GM12891 (cell line): ENCODE results near the gene MBD3.

Experiments
- DNase-seq: peaks from one replicate; pipeline ENCODE4 v3.0.0; 2011; ENCODE audit warnings: low spot score; ENCODE audit not compliant: insufficient read length
- FAIRE-seq: peaks from 2 replicates; lab custom pipeline; 2011; peaks lifted over from hg19 to GRCh38; lab: Jason Lieb, UNC
- PAX5 ChIP-seq: IDR thresholded peaks from 2 replicates; pipeline ENCODE4 v1.6.1; 2011; ENCODE audit warnings: low read length, moderate library complexity, mild to moderate bottlenecking; ENCODE audit not compliant: insufficient read depth, severe bottlenecking
- POLR2A ChIP-seq: IDR thresholded peaks from 2 replicates; pipeline ENCODE4 v1.6.1; 2011; ENCODE audit warnings: low read depth, low read length, control low read depth
- POLR2AphosphoS5 ChIP-seq: IDR thresholded peaks from 2 replicates; pipeline ENCODE4 v1.6.1; 2011; ENCODE audit warnings: low read depth, low read length, control low read depth
- POU2F2 ChIP-seq: IDR thresholded peaks from 2 replicates; pipeline ENCODE4 v1.6.1; 2011; ENCODE audit warnings: low read depth, mild to moderate bottlenecking, control low read depth, low read length, moderate library complexity
- SPI1 ChIP-seq: IDR thresholded peaks from 2 replicates; pipeline ENCODE4 v1.6.1; 2011; ENCODE audit warnings: low read depth, low read length, control low read depth
- TAF1 ChIP-seq: IDR thresholded peaks from 2 replicates; pipeline ENCODE4 v1.6.1; 2011; ENCODE audit warnings: low read depth, low read length, control low read depth

MBD3 gene

DNA sequence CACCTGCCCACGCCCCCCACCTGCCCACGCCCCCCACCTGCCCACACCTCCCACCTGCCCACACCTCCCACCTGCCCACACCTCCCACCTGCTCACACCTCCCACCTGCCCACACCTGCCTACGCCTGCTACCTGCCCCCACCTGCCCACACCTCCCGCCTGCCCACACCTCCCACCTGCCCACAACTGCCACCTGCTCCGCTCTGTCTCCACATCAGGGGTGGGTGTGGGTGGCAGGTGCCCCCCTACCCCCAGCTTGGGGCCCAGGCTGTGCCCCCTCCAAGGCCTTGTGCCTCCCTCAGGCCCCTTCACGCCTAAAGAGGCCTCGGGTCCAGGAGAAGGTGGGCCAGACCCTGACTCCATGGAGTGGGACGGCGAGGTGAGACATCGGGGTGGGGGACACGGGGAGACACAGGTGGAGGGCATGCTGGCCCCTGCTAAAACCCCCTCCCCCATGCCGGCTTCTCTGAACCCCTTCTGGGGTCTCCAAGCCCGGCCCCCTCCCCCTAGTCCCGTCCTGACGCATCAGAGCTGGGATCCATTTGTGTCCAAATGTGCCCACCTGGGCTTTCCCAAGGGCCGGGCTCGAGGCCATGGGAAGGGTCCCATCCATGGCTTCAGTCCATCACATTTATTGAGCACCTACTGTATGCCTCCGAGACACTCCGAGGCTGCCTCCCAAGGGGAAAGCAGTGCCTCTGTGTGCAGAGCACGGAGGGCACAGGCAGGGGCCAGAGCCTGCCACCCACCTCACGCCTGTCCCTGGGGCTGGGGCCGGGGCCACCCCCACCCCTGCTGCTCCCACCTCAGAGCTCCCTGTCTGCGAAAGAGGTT lies 63.9 kb downstream of the MBD3 start:
- FAIRE-seq (no peak), DNase-seq (no peak)
- TF ChIP-seq POU2F2 (no peak), PAX5 (no peak), TAF1 (no peak), SPI1 (no peak), POLR2AphosphoS5 (no peak), POLR2A (no peak)

DNA sequence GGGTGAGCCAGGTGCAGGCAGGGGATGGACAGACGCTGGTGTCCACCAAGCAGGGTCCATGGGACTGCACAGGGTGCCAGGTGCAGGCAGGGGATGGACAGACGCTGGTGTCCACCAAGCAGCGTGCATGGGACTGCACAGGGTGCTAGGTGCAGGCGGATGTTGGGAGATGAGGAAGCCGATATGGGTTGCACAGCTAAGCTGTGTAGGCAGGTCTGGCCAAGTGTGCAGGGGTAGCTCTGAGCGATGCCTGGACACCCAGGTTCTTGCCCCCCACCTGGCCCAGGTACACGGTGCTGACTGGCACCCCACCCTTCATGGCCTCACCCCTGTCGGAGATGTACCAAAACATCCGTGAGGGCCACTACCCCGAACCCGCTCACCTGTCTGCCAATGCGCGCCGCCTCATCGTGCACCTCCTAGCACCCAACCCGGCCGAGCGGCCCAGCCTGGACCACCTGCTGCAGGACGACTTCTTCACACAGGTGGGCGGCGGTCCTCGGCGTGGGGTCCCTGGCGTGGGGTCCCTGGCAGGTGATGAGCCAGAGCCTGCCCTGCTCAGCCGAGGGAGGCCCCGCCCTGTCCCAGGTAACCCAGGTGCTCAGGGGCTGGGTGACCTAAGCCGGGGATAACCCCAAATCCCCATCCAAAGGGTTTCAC lies 64.9 kb downstream of the MBD3 start:
- DNase-seq (no peak), FAIRE-seq (no peak)
- no peak for TF ChIP-seq POU2F2
- no peak for TF ChIP-seq TAF1
- no peak for TF ChIP-seq POLR2AphosphoS5
- TF ChIP-seq SPI1 = no peak

DNA sequence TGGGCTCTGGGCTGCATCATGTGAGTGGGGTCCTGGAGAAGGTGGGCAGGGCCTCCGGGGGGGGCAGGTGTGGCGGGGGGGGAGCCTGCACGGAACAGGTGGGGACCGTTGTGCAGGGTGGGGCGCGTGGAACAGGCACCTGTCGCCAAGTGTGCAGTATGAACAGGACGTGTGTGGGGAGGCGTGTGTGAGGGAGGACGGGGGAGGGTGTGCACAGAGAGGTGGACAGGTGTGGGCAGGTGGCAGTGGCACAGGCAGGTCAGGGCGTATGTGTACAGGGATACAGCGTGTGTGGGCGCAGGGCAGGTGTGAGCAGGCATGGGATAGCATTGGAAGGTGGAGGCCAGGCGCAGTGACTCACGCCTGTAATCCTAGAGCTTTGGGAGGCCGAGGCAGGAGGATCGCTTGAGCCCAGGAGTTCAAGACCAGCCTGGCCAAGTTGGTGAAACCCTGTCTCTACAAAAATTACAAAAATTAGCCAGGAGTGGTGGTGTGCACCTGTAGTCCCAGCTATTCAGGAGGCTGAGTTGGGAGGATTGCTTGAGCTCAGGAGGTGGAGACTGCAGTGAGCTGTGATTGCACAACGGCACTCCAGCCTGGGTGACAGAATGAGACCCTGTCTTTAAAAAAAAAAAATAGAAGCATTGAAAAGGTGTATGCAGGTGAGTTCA lies 65.6 kb downstream of the MBD3 start:
- DNase-seq (no peak), FAIRE-seq (no peak)
- TF ChIP-seq SPI1 (no peak), PAX5 (no peak), POLR2A (no peak)

DNA sequence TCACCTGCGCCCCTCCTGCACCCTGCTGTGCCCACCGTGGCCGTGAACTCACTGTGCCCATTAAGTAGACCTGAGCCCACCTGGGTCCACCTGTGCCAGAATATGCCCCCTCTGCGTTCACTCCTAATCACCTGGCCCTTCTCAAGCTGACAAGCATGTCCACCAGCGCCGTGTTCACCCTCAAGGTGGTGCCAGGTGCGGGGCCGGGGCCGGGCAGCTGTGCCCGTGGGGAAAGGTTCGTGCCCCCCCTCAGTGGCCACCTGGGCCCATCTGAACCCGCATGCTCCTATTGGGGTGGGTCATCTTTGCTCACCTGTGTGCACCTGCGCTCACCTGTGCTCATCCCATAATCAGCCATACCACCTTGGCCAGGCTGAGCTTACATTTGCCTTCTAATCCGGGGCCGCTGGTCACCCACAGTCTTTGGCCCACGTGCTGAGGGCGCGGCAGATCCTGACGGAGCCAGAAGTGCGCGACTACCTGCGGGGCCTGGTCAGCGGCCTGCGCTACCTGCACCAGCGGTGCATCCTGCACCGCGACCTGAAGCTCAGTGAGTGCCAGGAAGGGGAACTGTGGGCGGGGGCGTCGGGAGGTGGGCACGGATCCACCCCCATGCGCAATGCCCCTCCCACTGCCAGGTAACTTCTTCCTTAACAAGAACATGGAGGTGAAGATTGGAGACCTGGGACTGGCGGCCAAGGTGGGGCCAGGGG lies 66.4 kb downstream of the MBD3 start:
- no peak for FAIRE-seq
- DNase-seq = no peak
- TF ChIP-seq POLR2A = no peak
- no peak for TF ChIP-seq PAX5
- no peak for TF ChIP-seq POLR2AphosphoS5
- TF ChIP-seq TAF1 = no peak
- TF ChIP-seq POU2F2 = no peak
- no peak for TF ChIP-seq SPI1

- FAIRE-seq (no peak), DNase-seq (no peak)
- TF ChIP-seq SPI1 = no peak
- TF ChIP-seq POU2F2 = no peak
- TF ChIP-seq PAX5 = no peak
- TF ChIP-seq POLR2A = no peak
- TF ChIP-seq POLR2AphosphoS5 = no peak
- no peak for TF ChIP-seq TAF1
These were observed 67.3 kb downstream of the MBD3 start for GRCh38 chr19:1525343-1525742.

- DNase-seq (no peak), FAIRE-seq (peak; percentile 31)
These were observed 67.7 kb downstream of the MBD3 start for GRCh38 chr19:1524972-1525325.

DNA sequence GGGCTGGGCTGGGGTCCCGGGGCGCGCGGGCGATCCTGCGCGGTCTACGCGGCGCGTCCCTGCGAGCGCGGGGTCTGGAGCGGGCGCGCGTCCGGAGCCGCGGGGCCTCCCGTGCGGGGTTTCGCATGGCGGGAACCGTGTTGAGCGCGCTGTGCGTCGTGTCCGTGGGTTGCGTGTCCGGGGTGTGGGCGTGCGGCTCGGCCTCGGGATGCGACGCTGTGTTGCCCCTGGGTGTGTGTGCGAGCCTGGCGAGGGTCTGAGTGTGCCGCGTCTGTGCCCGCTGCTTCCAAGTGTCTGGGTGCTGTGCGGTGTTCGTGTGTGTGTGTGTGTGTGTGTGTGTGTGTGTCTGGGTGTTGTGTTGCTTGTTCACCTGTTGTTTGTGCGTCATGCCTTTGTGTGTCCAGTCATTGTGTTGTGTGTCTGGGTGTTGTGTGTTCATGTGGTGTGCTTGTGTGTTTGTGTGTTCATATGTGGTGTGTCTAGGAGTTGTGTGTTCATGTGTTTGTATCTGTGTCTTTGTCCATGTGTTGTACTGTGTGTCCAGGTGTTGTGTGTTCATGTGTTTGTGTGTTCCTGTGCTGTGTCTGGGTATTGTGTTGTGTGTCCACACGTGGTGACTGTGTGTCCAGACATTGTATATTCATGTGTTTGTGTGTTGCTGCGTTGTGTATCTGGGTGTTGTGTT lies 68.2 kb downstream of the MBD3 start:
- TF ChIP-seq POLR2A = no peak
- no peak for TF ChIP-seq PAX5
- no peak for TF ChIP-seq TAF1
- no peak for TF ChIP-seq SPI1
- TF ChIP-seq POLR2AphosphoS5 = no peak
- no peak for TF ChIP-seq POU2F2
- DNase-seq (no peak), FAIRE-seq (peak; percentile 64)

More at GRCh38 chr19:1524972-1525325, 67.7 kb downstream of the MBD3 start:
- no peak for TF ChIP-seq SPI1
- no peak for TF ChIP-seq POLR2A
- no peak for TF ChIP-seq PAX5
- no peak for TF ChIP-seq POLR2AphosphoS5
- no peak for TF ChIP-seq TAF1
- no peak for TF ChIP-seq POU2F2
